Measurements from ENCODE around the gene TSEN15.
A peak's percentile ranks its signal among the peaks of the same experiment; 100 is the strongest.
"Not testable (repeated sequence)": the region's sequence is repeated elsewhere in the genome, so short reads cannot be mapped to it uniquely, and the experiment has no call there.

The TSEN15 gene

GRCh38 chr1:184056921-184057555 lies 5.5 kb downstream of the TSEN15 start:
- no peak for DNase-seq

- no peak for DNase-seq
Observed at GRCh38 chr1:184059887-184060286, 8.4 kb downstream of the TSEN15 start.

- no peak for DNase-seq
Observed at GRCh38 chr1:184060316-184060715, 8.8 kb downstream of the TSEN15 start.

GRCh38 chr1:184061396-184062003 lies 10.0 kb downstream of the TSEN15 start:
- no peak for DNase-seq

- no peak for DNase-seq
Observed at GRCh38 chr1:184062640-184063286, 11.2 kb downstream of the TSEN15 start.

- DNase-seq, result no peak
Observed at GRCh38 chr1:184065559-184065958, 14.0 kb downstream of the TSEN15 start.

- DNase-seq, result no peak
Observed at GRCh38 chr1:184068354-184068753, 16.8 kb downstream of the TSEN15 start.

GRCh38 chr1:184069675-184070074 lies 18.1 kb downstream of the TSEN15 start:
- DNase-seq, result no peak

GRCh38 chr1:184072376-184072775 lies 20.8 kb downstream of the TSEN15 start:
- no peak for DNase-seq

GRCh38 chr1:184074383-184074782 lies 22.9 kb downstream of the TSEN15 start:
- no peak for DNase-seq

- DNase-seq, result peak; percentile 69
Observed at GRCh38 chr1:184075055-184076029, 23.8 kb downstream of the TSEN15 start.

- DNase-seq, result no peak
Observed at GRCh38 chr1:184078564-184079249, 27.2 kb downstream of the TSEN15 start.

GRCh38 chr1:184080309-184080708 lies 28.8 kb downstream of the TSEN15 start:
- no peak for DNase-seq

GRCh38 chr1:184082541-184083415 lies 31.2 kb downstream of the TSEN15 start:
- DNase-seq, result no peak

GRCh38 chr1:184085667-184086066 lies 34.1 kb downstream of the TSEN15 start:
- no peak for DNase-seq

GRCh38 chr1:184088037-184088436 lies 36.5 kb downstream of the TSEN15 start:
- no peak for DNase-seq

- no peak for DNase-seq
Observed at GRCh38 chr1:184093071-184093470, 41.5 kb downstream of the TSEN15 start.

GRCh38 chr1:184096005-184096404 lies 44.5 kb downstream of the TSEN15 start:
- DNase-seq, result no peak

GRCh38 chr1:184096580-184096979 lies 45.0 kb downstream of the TSEN15 start:
- not testable (repeated sequence) for DNase-seq

- no peak for DNase-seq
Observed at GRCh38 chr1:184101141-184101540, 49.6 kb downstream of the TSEN15 start.

GRCh38 chr1:184101571-184101970 lies 50.0 kb downstream of the TSEN15 start:
- DNase-seq, result no peak
